ENCODE measurements around the gene MAST4.

MAST4 gene

GRCh38 chr5:66882606-66883227, 286.5 kb downstream of the MAST4 start:
- no peaks in the 10 kb centered on the region for H3K36me3 ChIP-seq (ENCODE audit: control insufficient read depth, insufficient read depth, low read length)
- no peak overlapping the region for H3K4me2 ChIP-seq (ENCODE audit: low read length)
- peak overlapping the region; percentile 68 for H3K27ac ChIP-seq
- H3K27me3 ChIP-seq (ENCODE audit: control insufficient read depth, insufficient read depth, low read length) = no peaks in the 10 kb centered on the region
- peaks cover 21% of the 10 kb centered on the region for H3K79me2 ChIP-seq
- no peak for TF ChIP-seq CTCF (IDR thresholded peaks at IDR 0.05)
- H3K9ac ChIP-seq = no peak overlapping the region
- no peak overlapping the region for H2AFZ ChIP-seq
- H3K9me3 ChIP-seq (ENCODE audit: control insufficient read depth, low read length) = no peaks in the 10 kb centered on the region
- H3K4me1 ChIP-seq = peaks cover 33% of the 10 kb centered on the region
- no peak overlapping the region for H3K4me3 ChIP-seq (ENCODE audit: low read depth, low read length)

GRCh38 chr5:66884564-66885243, 288.5 kb downstream of the MAST4 start:
- no peaks in the 10 kb centered on the region for H3K36me3 ChIP-seq (ENCODE audit: control insufficient read depth, insufficient read depth, low read length)
- peak overlapping the region; percentile 36 for H2AFZ ChIP-seq
- peak overlapping the region; percentile 56 for H3K4me2 ChIP-seq (ENCODE audit: low read length)
- H3K9ac ChIP-seq = no peak overlapping the region
- no peaks in the 10 kb centered on the region for H3K9me3 ChIP-seq (ENCODE audit: control insufficient read depth, low read length)
- peak overlapping the region; percentile 88 for H3K27ac ChIP-seq
- TF ChIP-seq CTCF (IDR thresholded peaks at IDR 0.05) = no peak
- H3K79me2 ChIP-seq = peaks cover 28% of the 10 kb centered on the region
- H3K4me3 ChIP-seq (ENCODE audit: low read depth, low read length) = peak overlapping the region; percentile 33
- H3K4me1 ChIP-seq = peaks cover 46% of the 10 kb centered on the region
- no peaks in the 10 kb centered on the region for H3K27me3 ChIP-seq (ENCODE audit: control insufficient read depth, insufficient read depth, low read length)

- TF ChIP-seq CTCF (IDR thresholded peaks at IDR 0.05) = no peak
- H3K27me3 ChIP-seq (ENCODE audit: control insufficient read depth, insufficient read depth, low read length) = no peaks in the 10 kb centered on the region
- no peaks in the 10 kb centered on the region for H3K9me3 ChIP-seq (ENCODE audit: control insufficient read depth, low read length)
- H3K4me3 ChIP-seq (ENCODE audit: low read depth, low read length) = no peak overlapping the region
- H3K79me2 ChIP-seq = peaks cover 43% of the 10 kb centered on the region
- no peak overlapping the region for H2AFZ ChIP-seq
- H3K9ac ChIP-seq = no peak overlapping the region
- H3K27ac ChIP-seq = no peak overlapping the region
- no peak overlapping the region for H3K4me2 ChIP-seq (ENCODE audit: low read length)
- no peaks in the 10 kb centered on the region for H3K36me3 ChIP-seq (ENCODE audit: control insufficient read depth, insufficient read depth, low read length)
- peaks cover 56% of the 10 kb centered on the region for H3K4me1 ChIP-seq
Measured at GRCh38 chr5:66886941-66887340, 290.7 kb downstream of the MAST4 start.

GRCh38 chr5:66888613-66889012, 292.4 kb downstream of the MAST4 start:
- Histone ChIP-seq H3K79me2 (peaks cover 45% of the 10 kb centered on the region), H3K4me2 (ENCODE audit: low read length) (no peak overlapping the region), H3K36me3 (ENCODE audit: control insufficient read depth, insufficient read depth, low read length) (no peaks in the 10 kb centered on the region), H3K4me3 (ENCODE audit: low read depth, low read length) (no peak overlapping the region), H3K9ac (no peak overlapping the region), H2AFZ (no peak overlapping the region), H3K27ac (peak overlapping the region; percentile 32), H3K9me3 (ENCODE audit: control insufficient read depth, low read length) (no peaks in the 10 kb centered on the region), H3K4me1 (peaks cover 51% of the 10 kb centered on the region), H3K27me3 (ENCODE audit: control insufficient read depth, insufficient read depth, low read length) (no peaks in the 10 kb centered on the region)
- no peak for TF ChIP-seq CTCF (IDR thresholded peaks at IDR 0.05)

GRCh38 chr5:66889056-66889455, 292.9 kb downstream of the MAST4 start:
- Histone ChIP-seq H3K79me2 (peaks cover 46% of the 10 kb centered on the region), H3K36me3 (ENCODE audit: control insufficient read depth, insufficient read depth, low read length) (no peaks in the 10 kb centered on the region), H3K4me3 (ENCODE audit: low read depth, low read length) (no peak overlapping the region), H3K27me3 (ENCODE audit: control insufficient read depth, insufficient read depth, low read length) (no peaks in the 10 kb centered on the region), H3K27ac (peak overlapping the region; percentile 32), H3K4me1 (peaks cover 51% of the 10 kb centered on the region), H3K4me2 (ENCODE audit: low read length) (no peak overlapping the region), H3K9me3 (ENCODE audit: control insufficient read depth, low read length) (no peaks in the 10 kb centered on the region), H3K9ac (no peak overlapping the region), H2AFZ (no peak overlapping the region)
- no peak for TF ChIP-seq CTCF (IDR thresholded peaks at IDR 0.05)
